Measurements from ENCODE around the gene BMERB1. TPM values are rescaled to one million over a fixed set of nuclear protein-coding genes. Genes with fewer than 3 reads are reported as not detected.
A peak's percentile ranks its signal among the peaks of the same experiment; 100 is the strongest.
"Not testable (repeated sequence)": the region's sequence is repeated elsewhere in the genome, so short reads cannot be mapped to it uniquely, and the experiment has no call there.

The BMERB1 gene
- total RNA-seq (2014; rRNA removed; shearing (Covaris generic)) = 8.7 and 12.4 TPM in 2 replicates
- polyA plus RNA-seq (2015; cell fraction: cytosol; rRNA removed) = 11.2 and 13.5 TPM in 2 replicates
- polyA plus RNA-seq (2015; cell fraction: nucleus; rRNA removed) = 5.1 and 5.6 TPM in 2 replicates

DNA sequence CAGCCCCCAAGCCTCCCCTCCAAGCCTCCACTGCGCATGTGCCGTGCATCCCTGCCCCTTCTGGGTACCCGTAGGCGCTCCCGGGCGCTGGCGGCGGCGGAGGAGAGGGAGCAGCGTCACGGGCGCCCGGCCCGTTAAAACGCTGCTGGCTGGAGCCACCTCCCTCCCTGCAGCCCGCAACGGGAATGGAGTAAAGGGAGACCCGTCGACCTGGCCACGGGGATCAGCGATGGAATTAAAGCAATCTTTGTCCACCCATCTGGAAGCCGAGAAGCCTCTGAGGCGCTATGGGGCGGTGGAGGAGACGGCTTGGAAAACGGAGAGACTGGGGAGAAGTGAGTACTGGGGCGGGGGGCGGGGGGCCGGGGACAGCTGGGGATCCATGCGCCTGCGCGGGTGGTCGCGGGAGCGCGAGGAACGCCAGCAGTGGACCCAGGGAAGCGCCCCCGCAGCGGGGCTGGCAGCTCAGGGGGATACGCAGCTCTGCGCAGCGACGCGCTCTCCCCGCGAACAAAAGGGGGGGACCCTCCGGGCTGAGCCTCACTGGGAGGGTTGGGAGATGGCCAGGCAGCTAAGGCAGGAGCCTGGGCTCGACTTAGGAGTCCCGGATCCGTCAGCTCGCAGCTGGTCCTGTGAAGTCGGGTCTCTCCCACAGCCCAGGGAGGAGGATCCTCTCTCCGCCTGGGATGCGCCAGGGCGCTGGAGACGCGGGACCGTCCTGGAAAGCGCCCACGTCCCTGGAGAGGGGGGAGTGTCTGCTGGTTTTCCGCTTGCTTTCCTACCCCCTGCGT is at the start of gene BMERB1:
BMERB1 (plus strand) TSS at position 164 of the 791 bp plus-strand sequence; CDS start at position 230, 66 bp downstream.
- in situ Hi-C loops (cut with HindIII; ENCODE audit: low pct_unique_long_range_greater_than_20kb, low sequenced_read_pairs) = no loop called here
- DNase-seq (ENCODE audit: low read depth, low spot score) = peak; percentile 67

DNA sequence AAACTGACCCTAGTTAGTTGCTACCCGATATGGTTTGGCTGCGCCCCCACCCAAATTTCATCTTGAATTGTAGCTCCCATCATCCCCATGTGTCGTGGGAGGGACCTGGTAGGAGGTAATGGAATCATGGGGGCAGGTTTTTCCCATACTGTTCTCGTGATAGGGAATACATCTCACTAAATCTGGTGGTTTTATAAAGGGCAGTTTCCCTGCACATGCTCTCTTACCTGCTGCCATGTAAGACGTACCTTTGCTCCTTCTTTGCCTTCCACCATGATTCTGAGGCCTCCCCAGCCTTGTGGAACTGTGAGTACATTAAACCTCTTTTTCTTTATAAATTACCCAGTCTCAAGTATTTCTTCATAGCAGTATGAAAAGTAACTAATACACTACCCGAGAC is 46.3 kb upstream of the BMERB1 start:
- in situ Hi-C loops (cut with HindIII; ENCODE audit: low pct_unique_long_range_greater_than_20kb, low sequenced_read_pairs); DNase-seq (ENCODE audit: low read depth, low spot score): not testable (repeated sequence)

DNA sequence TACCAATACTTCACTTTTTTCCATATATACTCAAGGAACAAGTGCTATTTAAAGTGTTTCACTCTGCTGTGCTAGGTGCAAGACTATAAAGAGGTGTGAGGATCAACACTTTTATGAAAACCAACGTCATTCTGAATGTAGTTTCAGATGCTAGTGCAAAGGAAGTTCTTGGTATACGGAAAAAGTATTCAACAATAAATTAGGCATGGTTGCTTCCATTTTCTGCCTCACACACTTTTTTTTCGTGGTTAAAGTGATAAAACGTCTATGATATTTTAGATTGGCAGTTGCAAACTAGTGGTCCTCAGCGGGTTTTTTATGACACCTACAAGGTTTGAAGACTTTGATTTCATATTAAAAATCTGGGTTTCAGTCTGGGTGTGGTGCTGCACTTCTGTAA is 44.5 kb upstream of the BMERB1 start:
- in situ Hi-C loops (cut with HindIII; ENCODE audit: low pct_unique_long_range_greater_than_20kb, low sequenced_read_pairs); DNase-seq (ENCODE audit: low read depth, low spot score): not testable (repeated sequence)

DNA sequence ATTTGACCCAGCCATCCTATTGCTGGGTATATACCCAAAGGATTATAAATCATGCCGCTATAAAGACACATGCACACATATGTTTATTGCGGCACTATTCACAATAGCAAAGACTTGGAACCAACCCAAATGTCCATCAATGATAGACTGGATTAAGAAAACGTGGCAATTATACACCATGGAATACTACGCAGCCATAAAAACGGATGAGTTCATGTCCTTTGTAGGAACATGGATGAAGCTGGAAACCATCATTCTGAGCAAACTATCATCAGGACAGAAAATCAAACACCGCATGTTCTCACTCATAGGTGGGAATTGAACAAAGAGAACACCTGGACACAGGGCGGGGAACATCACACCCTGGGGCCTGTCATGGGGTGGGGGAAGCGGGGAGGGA is 41.4 kb upstream of the BMERB1 start:
- DNase-seq (ENCODE audit: low read depth, low spot score); in situ Hi-C loops (cut with HindIII; ENCODE audit: low pct_unique_long_range_greater_than_20kb, low sequenced_read_pairs): not testable (repeated sequence)

DNA sequence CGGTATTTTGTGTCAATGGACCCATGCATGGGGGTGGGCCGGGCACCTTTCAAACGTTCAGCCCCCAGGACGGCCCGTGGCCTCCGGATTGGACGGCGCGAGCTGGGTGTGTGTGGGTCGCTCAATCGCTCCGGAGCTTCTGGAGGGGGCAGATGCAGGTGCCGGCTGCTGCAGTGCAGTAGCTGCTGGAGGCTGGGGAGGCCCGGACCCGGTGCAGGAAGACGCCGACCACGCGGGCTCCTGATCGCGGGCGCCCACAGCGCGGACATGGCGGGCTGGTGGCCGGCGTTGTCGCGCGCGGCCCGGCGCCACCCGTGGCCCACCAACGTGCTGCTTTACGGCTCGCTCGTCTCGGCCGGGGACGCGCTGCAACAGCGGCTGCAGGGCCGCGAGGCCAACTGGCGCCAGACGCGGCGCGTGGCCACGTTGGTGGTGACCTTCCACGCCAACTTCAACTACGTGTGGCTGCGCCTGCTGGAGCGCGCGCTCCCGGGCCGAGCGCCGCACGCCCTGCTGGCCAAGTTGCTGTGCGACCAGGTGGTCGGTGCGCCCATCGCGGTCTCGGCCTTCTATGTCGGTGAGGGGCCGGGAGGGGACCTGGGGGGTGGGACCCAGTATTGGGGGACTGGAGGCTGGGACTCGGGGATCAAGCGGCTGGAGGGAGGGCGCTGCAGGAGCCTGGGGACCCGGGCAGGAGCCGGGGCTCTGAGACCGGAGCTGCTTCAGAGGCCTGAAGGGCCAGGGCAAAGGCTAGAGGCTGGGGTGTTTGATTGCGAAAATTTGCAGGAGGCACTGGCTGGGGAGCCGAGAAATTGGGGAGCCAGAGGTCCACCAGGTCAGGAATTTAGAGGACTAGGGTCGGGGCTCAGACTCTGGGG is 38.5 kb upstream of the BMERB1 start, which contains the start of gene MPV17L:
MPV17L (plus strand) TSS at position 124 of the 878 bp plus-strand sequence; CDS start at position 268, 144 bp downstream.
- DNase-seq (ENCODE audit: low read depth, low spot score); in situ Hi-C loops (cut with HindIII; ENCODE audit: low pct_unique_long_range_greater_than_20kb, low sequenced_read_pairs): not testable (repeated sequence)

DNA sequence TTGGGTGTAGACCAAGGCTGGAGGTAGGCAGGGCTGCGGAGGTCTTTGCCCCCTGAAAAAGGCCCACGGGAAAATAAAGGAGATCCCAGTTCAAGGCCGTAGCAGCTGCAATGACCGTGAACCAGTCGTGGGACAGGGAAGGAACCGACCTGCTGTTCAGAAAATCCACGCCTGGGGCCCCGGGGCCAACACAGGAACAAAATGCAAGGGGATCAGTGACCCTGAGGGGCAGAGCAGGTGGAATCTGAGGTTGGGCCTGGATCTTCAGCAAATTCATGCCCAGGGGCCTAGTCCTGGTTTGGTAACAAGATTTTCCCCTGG is 37.9 kb upstream of the BMERB1 start:
- DNase-seq (ENCODE audit: low read depth, low spot score); in situ Hi-C loops (cut with HindIII; ENCODE audit: low pct_unique_long_range_greater_than_20kb, low sequenced_read_pairs): not testable (repeated sequence)

DNA sequence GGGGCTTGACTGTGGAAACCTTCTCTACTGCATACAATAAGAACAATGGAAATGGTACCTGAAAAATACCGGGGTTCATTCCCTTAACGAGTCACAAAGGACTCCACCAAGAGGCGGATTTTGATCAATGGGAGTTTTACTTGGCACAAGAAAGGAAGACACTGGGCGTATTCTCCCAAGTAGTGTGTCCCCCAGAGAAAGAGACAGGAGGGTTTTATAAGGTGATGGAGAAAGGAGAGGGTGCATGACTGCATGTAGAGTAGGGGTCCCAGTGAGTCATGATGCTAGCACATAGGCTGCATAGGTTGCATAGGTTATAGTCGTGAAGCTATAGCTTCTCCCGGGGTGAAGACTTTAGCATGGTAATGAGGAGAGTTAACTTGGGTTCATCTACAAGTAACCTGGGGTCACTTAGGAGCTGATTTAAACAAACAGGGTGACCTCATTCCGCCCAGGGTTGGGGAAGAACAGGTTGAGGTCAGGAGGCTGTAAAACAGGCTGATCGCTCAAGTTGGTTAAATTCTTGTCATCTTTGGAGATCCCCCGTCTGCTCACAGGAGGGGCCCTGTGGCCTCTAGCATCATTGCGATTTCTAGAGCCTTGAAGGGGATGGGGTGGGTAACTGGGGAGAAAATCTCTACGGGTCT is 37.3 kb upstream of the BMERB1 start:
- no peak for DNase-seq (ENCODE audit: low read depth, low spot score)
- in situ Hi-C loops (cut with HindIII; ENCODE audit: low pct_unique_long_range_greater_than_20kb, low sequenced_read_pairs) = no loop called here

DNA sequence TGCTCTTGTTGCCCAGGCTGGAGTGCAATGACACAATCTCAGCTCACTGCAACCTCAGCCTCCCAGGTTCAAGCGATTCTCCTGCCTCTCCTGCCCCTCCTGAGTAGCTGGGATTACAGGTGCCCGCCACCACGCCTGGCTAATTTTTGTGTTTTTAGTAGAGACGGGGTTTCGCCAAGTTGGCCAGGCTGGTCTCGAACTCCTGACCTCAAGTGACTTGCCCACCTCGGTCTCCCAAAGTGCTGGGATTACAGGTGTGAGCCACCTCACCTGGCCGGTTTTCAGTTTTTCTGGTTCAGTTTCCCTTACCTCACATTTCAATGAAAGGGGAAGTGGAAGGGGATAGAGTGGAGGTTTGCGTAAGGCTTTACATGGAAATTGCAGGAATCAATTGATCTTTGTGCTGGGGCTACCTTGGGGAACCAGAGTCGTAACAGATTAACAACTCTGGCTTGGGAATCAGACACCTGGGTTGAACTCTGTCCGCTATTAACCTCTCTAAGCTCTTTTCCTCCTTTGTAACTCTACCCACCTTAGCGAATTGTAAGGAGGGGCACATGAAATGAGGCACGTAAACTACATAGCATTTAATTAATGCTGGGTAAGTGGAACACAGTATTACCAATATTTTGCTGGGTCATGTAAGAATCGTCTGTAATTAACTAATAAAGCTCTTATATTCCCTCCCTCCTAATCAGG is 35.6 kb upstream of the BMERB1 start:
- no peak for DNase-seq (ENCODE audit: low read depth, low spot score)
- in situ Hi-C loops (cut with HindIII; ENCODE audit: low pct_unique_long_range_greater_than_20kb, low sequenced_read_pairs) = no loop called here

DNA sequence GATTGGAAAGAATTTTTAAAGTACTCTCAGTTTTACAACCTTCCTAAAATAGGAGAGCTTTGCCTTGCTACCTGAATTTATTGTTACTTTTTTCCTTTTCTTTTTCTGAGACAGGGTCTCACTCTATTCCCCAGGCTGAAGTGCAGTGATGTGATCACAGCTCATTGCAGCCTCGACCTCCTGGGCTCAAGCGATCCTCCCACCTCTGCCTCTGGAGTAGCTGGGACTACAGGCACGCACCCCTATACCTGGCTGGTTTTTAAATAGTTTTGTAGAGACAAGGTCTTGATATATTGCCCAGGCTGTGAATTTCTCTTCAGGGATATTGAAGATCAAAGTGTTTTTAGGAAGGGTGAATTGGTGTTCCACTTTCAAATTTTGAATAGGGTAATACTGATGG is 35.1 kb upstream of the BMERB1 start:
- in situ Hi-C loops (cut with HindIII; ENCODE audit: low pct_unique_long_range_greater_than_20kb, low sequenced_read_pairs) = no loop called here
- no peak for DNase-seq (ENCODE audit: low read depth, low spot score)

DNA sequence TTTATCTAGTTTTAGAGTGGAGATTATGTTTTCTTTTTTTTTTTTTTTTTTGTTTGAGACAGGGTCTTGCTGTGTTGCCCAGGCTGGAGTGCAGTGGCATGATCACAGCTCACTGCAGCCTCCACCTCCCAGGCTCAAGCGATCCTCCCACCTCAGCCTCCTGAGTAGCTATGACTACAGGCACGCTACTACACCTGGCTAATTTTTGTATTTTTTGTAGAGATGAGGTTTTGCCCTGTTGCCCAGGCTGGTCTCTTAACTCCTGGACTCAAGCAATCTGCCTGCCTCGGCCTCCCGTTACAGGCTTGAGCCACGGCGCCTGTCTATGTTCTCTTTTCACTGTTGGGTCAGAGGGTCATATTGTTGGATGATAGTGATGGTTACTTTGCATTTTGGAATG is 34.1 kb upstream of the BMERB1 start:
- in situ Hi-C loops (cut with HindIII; ENCODE audit: low pct_unique_long_range_greater_than_20kb, low sequenced_read_pairs); DNase-seq (ENCODE audit: low read depth, low spot score): not testable (repeated sequence)

DNA sequence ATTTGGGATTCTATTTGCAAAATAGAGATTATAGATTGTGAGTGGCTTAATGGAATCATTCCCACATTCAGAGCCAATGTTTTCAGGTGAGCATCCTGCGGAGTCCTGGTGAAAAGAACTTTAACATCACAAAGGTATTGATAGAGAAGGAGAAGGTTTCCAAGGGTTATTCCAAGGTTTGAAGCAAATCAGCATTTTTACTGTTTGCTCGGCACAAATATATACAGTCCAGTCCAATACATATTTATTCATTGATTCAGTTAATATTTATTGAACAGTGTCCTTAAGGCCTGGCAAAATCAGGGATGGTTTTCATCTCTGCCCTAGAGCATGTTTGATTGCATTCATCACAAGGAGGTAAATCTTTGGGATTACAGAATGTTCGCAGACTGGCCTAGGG is 32.4 kb upstream of the BMERB1 start:
- in situ Hi-C loops (cut with HindIII; ENCODE audit: low pct_unique_long_range_greater_than_20kb, low sequenced_read_pairs) = no loop called here
- DNase-seq (ENCODE audit: low read depth, low spot score) = no peak

DNA sequence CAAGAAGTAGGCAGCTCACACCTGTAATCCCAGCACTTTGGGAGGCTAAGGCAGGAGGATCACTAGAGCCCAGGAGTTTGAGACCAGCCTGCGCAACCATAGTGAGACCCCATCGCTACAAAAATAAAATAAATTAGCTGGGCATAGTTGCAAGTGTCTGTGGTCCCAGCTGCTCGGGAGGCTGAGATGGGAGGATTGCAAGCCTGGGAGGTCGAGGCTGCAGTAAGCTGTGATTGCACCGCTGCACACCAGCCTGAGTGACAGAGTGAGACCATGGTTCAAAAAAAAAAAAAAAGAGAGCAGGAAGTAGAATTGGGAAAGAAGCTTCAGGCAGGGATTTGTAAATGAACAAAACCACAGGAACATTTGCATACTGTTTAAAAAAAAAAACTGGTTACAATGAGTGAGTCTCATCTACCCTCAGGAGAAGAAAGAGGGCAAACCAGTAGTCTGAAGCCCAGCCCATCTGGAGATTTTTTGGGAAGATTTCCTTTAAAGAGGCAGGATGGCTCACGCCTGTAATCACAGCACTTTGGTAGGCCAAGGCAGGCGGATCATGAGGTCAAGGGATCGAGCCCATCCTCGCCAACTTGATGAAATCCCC is 30.9 kb upstream of the BMERB1 start:
- in situ Hi-C loops (cut with HindIII; ENCODE audit: low pct_unique_long_range_greater_than_20kb, low sequenced_read_pairs) = no loop called here
- peak; percentile 19 for DNase-seq (ENCODE audit: low read depth, low spot score)

DNA sequence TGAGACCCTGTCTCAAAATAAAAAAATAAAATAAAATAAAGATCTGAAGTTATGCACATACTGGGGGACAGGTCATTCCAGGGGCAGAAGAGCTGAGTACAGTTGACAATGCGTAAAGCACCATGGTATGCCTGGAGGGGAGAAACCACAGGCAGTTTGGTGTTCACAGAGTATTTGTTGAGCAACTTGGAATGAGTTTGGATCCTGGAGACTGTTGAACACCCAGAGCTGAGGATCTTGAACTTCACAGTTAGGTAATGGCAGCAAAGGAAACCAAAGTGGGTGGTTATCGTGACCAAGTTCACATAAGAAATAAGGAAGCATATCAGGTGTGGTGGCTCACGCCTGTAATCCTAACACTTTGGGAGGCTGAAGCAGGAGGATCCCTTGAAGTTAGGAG is 30.3 kb upstream of the BMERB1 start:
- in situ Hi-C loops (cut with HindIII; ENCODE audit: low pct_unique_long_range_greater_than_20kb, low sequenced_read_pairs); DNase-seq (ENCODE audit: low read depth, low spot score): not testable (repeated sequence)

DNA sequence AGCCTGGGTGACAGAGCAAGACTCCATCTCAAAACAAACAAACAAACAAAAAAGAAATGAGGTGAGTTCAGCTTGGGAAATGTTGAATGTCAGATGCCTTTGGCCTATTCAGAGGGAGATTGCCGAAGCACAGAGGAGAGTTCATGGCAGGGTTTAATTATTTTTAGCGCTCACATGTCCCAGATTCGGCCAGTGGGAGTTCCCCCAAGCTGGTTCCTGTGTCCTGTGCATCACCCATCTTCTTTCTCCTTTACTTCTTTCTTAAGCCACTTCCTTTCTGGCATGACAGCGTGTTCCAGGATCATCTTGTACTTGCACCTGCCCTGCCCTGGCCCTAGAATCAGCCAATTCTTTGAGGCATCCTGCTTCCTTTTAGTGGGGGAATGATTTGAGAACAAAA is 29.6 kb upstream of the BMERB1 start:
- DNase-seq (ENCODE audit: low read depth, low spot score) = no peak
- in situ Hi-C loops (cut with HindIII; ENCODE audit: low pct_unique_long_range_greater_than_20kb, low sequenced_read_pairs) = no loop called here

DNA sequence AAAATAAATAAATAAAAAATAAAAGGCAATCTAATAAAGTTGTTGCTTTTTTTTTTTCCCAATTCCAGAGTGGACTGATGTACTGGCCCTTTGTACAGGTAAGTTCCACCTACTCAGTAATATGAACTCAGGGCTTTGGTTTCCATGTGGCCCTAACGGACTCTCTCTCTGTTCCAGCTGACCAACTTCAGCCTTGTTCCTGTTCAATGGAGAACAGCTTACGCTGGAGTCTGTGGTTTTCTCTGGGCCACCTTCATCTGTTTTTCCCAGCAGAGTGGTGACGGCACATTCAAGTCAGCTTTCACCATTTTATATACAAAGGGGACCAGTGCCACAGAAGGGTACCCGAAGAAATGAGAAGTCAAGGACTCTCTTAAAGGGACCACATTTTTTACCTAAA is 26.6 kb upstream of the BMERB1 start:
- in situ Hi-C loops (cut with HindIII; ENCODE audit: low pct_unique_long_range_greater_than_20kb, low sequenced_read_pairs); DNase-seq (ENCODE audit: low read depth, low spot score): not testable (repeated sequence)

DNA sequence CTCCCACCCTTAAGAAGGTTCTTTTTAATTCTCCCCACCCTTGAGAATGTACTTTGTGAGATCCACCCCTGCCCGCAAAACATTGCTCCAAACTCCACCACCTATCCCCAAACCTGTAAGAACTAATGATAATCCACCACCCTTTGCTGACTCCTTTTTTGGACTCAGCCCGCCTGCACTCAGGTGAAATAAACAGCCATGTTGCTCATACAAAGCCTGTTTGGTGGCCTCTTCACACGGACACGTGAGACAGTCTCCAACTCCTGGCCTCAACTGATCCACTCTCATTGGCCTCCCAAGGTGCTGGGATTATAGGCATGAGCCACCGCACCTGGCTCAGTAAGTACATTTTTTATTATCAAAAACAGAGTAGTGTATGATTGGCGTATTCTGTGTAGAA is 24.9 kb upstream of the BMERB1 start:
- in situ Hi-C loops (cut with HindIII; ENCODE audit: low pct_unique_long_range_greater_than_20kb, low sequenced_read_pairs); DNase-seq (ENCODE audit: low read depth, low spot score): not testable (repeated sequence)

DNA sequence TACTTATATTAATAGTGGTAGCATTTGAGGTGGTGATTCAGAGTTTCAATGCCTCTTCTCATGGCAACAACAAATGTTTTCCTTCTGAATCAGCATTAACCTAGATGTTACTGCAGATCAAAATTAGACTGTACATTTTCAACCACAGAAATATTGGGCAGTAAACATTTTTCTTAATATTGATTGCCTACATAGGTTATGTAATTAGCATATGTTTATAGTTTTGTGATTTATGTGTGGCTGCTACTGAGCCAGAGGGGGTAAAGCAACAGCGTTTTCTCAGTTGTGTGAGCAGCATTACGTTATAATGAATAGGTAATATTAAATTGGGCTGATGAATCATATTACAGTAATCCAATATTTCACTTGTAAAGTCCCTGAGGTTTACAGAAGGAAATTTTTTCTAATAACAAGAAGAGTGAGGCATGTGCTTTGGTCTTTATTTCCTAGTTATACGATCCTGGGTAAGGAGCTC is 18.8 kb upstream of the BMERB1 start:
- in situ Hi-C loops (cut with HindIII; ENCODE audit: low pct_unique_long_range_greater_than_20kb, low sequenced_read_pairs) = no loop called here
- no peak for DNase-seq (ENCODE audit: low read depth, low spot score)
